Activated naive CD4-positive, alpha-beta T cell treated with anti-CD3 and anti-CD28 coated beads, Interleukin-2, amount 10 ng/mL, durations not matched to agents 7 days and 5 days (primary cell): ENCODE results near the gene SH3BP5.

Experiments
- CTCF ChIA-PET: fragments of 350-600 bp; sonication (Branson Sonifier 250); formaldehyde crosslinking; loops from one replicate; lab custom pipeline; 2021; ENCODE audit warnings: antibody characterized with exemption; lab: Charles Lee
- DNase-seq: peaks from one replicate; pipeline ENCODE4 v3.0.0-alpha.2; 2020
- H3K27ac Mint-ChIP-seq: one replicate; pipeline ENCODE4 v1.8.0; 2021; ENCODE audit warnings: mild to moderate bottlenecking, moderate library complexity, mixed read lengths
- H3K27me3 Mint-ChIP-seq: one replicate; pipeline ENCODE4 v1.8.0; 2021; ENCODE audit warnings: mild to moderate bottlenecking, mixed read lengths
- H3K36me3 Mint-ChIP-seq: one replicate; pipeline ENCODE4 v1.8.0; 2021; ENCODE audit warnings: mixed read lengths
- H3K4me1 Mint-ChIP-seq: one replicate; pipeline ENCODE4 v1.8.0; 2021; ENCODE audit warnings: mixed read lengths
- H3K4me3 Mint-ChIP-seq: one replicate; pipeline ENCODE4 v1.8.0; 2021; ENCODE audit warnings: mild to moderate bottlenecking, moderate library complexity, mixed read lengths
- H3K9me3 Mint-ChIP-seq: one replicate; pipeline ENCODE4 v1.8.0; 2021; ENCODE audit warnings: mixed read lengths

SH3BP5 gene

GRCh38 chr3:15341030-15341726 lies 8.8 kb upstream of the SH3BP5 start:
- DNase-seq: no peak
- Mint-ChIP-seq H3K4me1 (peaks cover 42% of the 10 kb centered on the region), H3K4me3 (no peak overlapping the region), H3K9me3 (peaks cover 4% of the 10 kb centered on the region), H3K27ac (no peak overlapping the region), H3K27me3 (peaks cover 16% of the 10 kb centered on the region), H3K36me3 (peaks cover 12% of the 10 kb centered on the region)
- CTCF ChIA-PET: no interaction called here

- CTCF ChIA-PET: no interaction called here
- no peak for DNase-seq
- Mint-ChIP-seq H3K27me3 (peaks cover 16% of the 10 kb centered on the region), H3K4me1 (peaks cover 29% of the 10 kb centered on the region), H3K9me3 (peaks cover 4% of the 10 kb centered on the region), H3K36me3 (peaks cover 7% of the 10 kb centered on the region), H3K4me3 (no peak overlapping the region), H3K27ac (no peak overlapping the region)
Measured at GRCh38 chr3:15339786-15340215, 7.4 kb upstream of the SH3BP5 start.

- H3K4me3 Mint-ChIP-seq: no peak overlapping the region
- DNase-seq: no peak
- H3K9me3 Mint-ChIP-seq: peaks cover 4% of the 10 kb centered on the region
- peaks cover 30% of the 10 kb centered on the region for H3K4me1 Mint-ChIP-seq
- peak overlapping the region; percentile 33 for H3K27ac Mint-ChIP-seq
- CTCF ChIA-PET: no interaction called here
- peaks cover 4% of the 10 kb centered on the region for H3K36me3 Mint-ChIP-seq
- peaks cover 10% of the 10 kb centered on the region for H3K27me3 Mint-ChIP-seq
Measured at GRCh38 chr3:15339001-15339400, 6.6 kb upstream of the SH3BP5 start.

- CTCF ChIA-PET: interaction anchor here (12.6 kb wide), 1 partner anchor 68 kb away, joined by 182 read pairs; no protein-coding TSS in a partner anchor
- DNase-seq: no peak
- peaks cover 37% of the 10 kb centered on the region for H3K4me1 Mint-ChIP-seq
- no peak overlapping the region for H3K4me3 Mint-ChIP-seq
- H3K27ac Mint-ChIP-seq: no peak overlapping the region
- H3K36me3 Mint-ChIP-seq: no peaks in the 10 kb centered on the region
- H3K9me3 Mint-ChIP-seq: no peaks in the 10 kb centered on the region
- peaks cover 4% of the 10 kb centered on the region for H3K27me3 Mint-ChIP-seq
Measured at GRCh38 chr3:15337963-15338362, 5.6 kb upstream of the SH3BP5 start.

- Mint-ChIP-seq H3K27me3 (peaks cover 9% of the 10 kb centered on the region), H3K4me3 (no peak overlapping the region), H3K36me3 (peaks cover 6% of the 10 kb centered on the region), H3K27ac (no peak overlapping the region), H3K9me3 (no peaks in the 10 kb centered on the region), H3K4me1 (peaks cover 43% of the 10 kb centered on the region)
- DNase-seq: no peak
- CTCF ChIA-PET: interaction anchor here (1.5 to 12.6 kb wide), 3 partner anchors 12 to 66 kb away, joined by 4 to 182 read pairs (median 5); no protein-coding TSS in a partner anchor
Measured at GRCh38 chr3:15336057-15336456, 3.7 kb upstream of the SH3BP5 start.

- Mint-ChIP-seq H3K9me3 (no peaks in the 10 kb centered on the region), H3K27me3 (peaks cover 9% of the 10 kb centered on the region), H3K36me3 (peaks cover 25% of the 10 kb centered on the region), H3K4me1 (peaks cover 53% of the 10 kb centered on the region), H3K4me3 (no peak overlapping the region), H3K27ac (no peak overlapping the region)
- CTCF ChIA-PET: interaction anchor here (1.1 to 12.6 kb wide), 14 partner anchors 8 to 131 kb away, joined by 3 to 182 read pairs (median 4); no protein-coding TSS in a partner anchor
- DNase-seq: no peak
Measured at GRCh38 chr3:15333956-15334263, 1.5 kb upstream of the SH3BP5 start.

- H3K4me1 Mint-ChIP-seq: peaks cover 53% of the 10 kb centered on the region
- peak overlapping the region; percentile 86 for H3K4me3 Mint-ChIP-seq
- H3K36me3 Mint-ChIP-seq: peaks cover 30% of the 10 kb centered on the region
- CTCF ChIA-PET: interaction anchor here (0.6 to 12.6 kb wide), 31 partner anchors 9 to 78 kb away, joined by 3 to 182 read pairs (median 4); no protein-coding TSS in a partner anchor
- H3K9me3 Mint-ChIP-seq: no peaks in the 10 kb centered on the region
- no peak overlapping the region for H3K27ac Mint-ChIP-seq
- peaks cover 9% of the 10 kb centered on the region for H3K27me3 Mint-ChIP-seq
- no peak for DNase-seq
Measured at GRCh38 chr3:15333099-15333955, 941 bp upstream of the SH3BP5 start.

- peak overlapping the region; percentile 76 for H3K27ac Mint-ChIP-seq
- H3K36me3 Mint-ChIP-seq: peaks cover 41% of the 10 kb centered on the region
- H3K4me1 Mint-ChIP-seq: peaks cover 64% of the 10 kb centered on the region
Measured at GRCh38 chr3:15331606-15332404, 581 bp downstream of the SH3BP5 start.

GRCh38 chr3:15331072-15331605 lies 1.2 kb downstream of the SH3BP5 start:
- peak overlapping the region; percentile 86 for H3K4me3 Mint-ChIP-seq
- H3K27ac Mint-ChIP-seq: peak overlapping the region; percentile 16
- peaks cover 46% of the 10 kb centered on the region for H3K36me3 Mint-ChIP-seq

More at GRCh38 chr3:15331606-15332404, 581 bp downstream of the SH3BP5 start:
- H3K27me3 Mint-ChIP-seq: peaks cover 9% of the 10 kb centered on the region
- H3K9me3 Mint-ChIP-seq: no peaks in the 10 kb centered on the region
- DNase-seq: peak; percentile 54
- CTCF ChIA-PET: interaction anchor here (0.8 to 12.6 kb wide), 28 partner anchors 11 to 226 kb away, joined by 3 to 182 read pairs (median 4); no protein-coding TSS in a partner anchor
- H3K4me3 Mint-ChIP-seq: peak overlapping the region; percentile 86

GRCh38 chr3:15330031-15330596 lies 2.3 kb downstream of the SH3BP5 start:
- Mint-ChIP-seq H3K36me3 (peaks cover 56% of the 10 kb centered on the region), H3K9me3 (no peaks in the 10 kb centered on the region), H3K27ac (no peak overlapping the region), H3K4me1 (peaks cover 80% of the 10 kb centered on the region), H3K4me3 (peak overlapping the region; percentile 86), H3K27me3 (peaks cover 9% of the 10 kb centered on the region)
- DNase-seq: no peak
- CTCF ChIA-PET: interaction anchor here (0.9 to 12.6 kb wide), 10 partner anchors 10 to 228 kb away, joined by 3 to 182 read pairs (median 3); no protein-coding TSS in a partner anchor

More at GRCh38 chr3:15331072-15331605, 1.2 kb downstream of the SH3BP5 start:
- H3K4me1 Mint-ChIP-seq: peaks cover 70% of the 10 kb centered on the region
- peaks cover 9% of the 10 kb centered on the region for H3K27me3 Mint-ChIP-seq
- H3K9me3 Mint-ChIP-seq: no peaks in the 10 kb centered on the region
- CTCF ChIA-PET: interaction anchor here (0.8 to 12.6 kb wide), 9 partner anchors 11 to 227 kb away, joined by 3 to 182 read pairs (median 3); no protein-coding TSS in a partner anchor
- no peak for DNase-seq

GRCh38 chr3:15329046-15330005 lies 3.1 kb downstream of the SH3BP5 start:
- H3K27ac Mint-ChIP-seq: no peak overlapping the region
- H3K36me3 Mint-ChIP-seq: peaks cover 64% of the 10 kb centered on the region
- H3K27me3 Mint-ChIP-seq: peaks cover 9% of the 10 kb centered on the region
- H3K9me3 Mint-ChIP-seq: no peaks in the 10 kb centered on the region
- CTCF ChIA-PET: interaction anchor here (0.7 to 12.6 kb wide), 9 partner anchors 9 to 89 kb away, joined by 3 to 182 read pairs (median 3); no protein-coding TSS in a partner anchor
- DNase-seq: no peak
- H3K4me3 Mint-ChIP-seq: no peak overlapping the region
- peaks cover 86% of the 10 kb centered on the region for H3K4me1 Mint-ChIP-seq

GRCh38 chr3:15327941-15328340 lies 4.4 kb downstream of the SH3BP5 start:
- H3K36me3 Mint-ChIP-seq: peaks cover 74% of the 10 kb centered on the region
- H3K4me1 Mint-ChIP-seq: peaks cover 81% of the 10 kb centered on the region
- peak overlapping the region; percentile 58 for H3K27ac Mint-ChIP-seq
- peak overlapping the region; percentile 11 for H3K4me3 Mint-ChIP-seq
- peak; percentile 58 for DNase-seq
- no peaks in the 10 kb centered on the region for H3K9me3 Mint-ChIP-seq
- H3K27me3 Mint-ChIP-seq: peaks cover 9% of the 10 kb centered on the region
- CTCF ChIA-PET: interaction anchor here (1.2 to 12.6 kb wide), 4 partner anchors 11 to 58 kb away, joined by 3 to 182 read pairs (median 4); no protein-coding TSS in a partner anchor
